Tibial nerve (tissue), 3 donors: ENCODE measurements around the gene KIF3A.

Experiments
- CTCF ChIP-seq, 5 experiments: fragments of 200-600 bp in 3 of 5; fragments of 450-650 bp in 2 of 5; sonication (generic) in 3 of 5; IDR thresholded peaks; one replicate each; pipeline ENCODE4 v1.5.1; 2016 to 2019; ENCODE audit warnings: antibody characterized with exemption in 5 of 5, mild to moderate bottlenecking in 3 of 5, moderate library complexity in 2 of 5
- POLR2A ChIP-seq, 2 donors: fragments of 450-650 bp; IDR thresholded peaks; one replicate each; pipeline ENCODE4 v1.6.1; 2017; ENCODE audit warnings: antibody characterized with exemption in 2 of 2, mild to moderate bottlenecking in 2 of 2, moderate library complexity in 2 of 2

DNA sequence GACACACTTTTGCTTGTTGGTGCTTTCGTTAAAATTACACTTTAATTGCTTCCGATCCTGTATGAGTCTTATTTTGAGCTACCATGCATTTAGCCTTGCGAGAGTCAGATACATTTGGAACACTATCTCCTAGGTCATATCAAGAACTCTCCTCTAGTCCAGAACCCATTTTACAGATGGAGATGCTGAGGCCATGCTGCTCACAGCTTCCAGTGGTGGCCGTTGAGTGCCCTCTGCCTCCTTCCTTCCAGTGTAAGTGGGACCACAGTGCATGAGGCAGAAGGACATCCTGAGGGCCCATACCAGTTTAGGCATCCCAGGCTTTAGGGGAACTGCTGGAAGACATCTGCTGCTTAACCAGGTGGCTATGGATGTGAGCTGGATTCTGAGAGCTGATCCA is 16.8 kb upstream of the KIF3A start:
- TF ChIP-seq POLR2A (IDR thresholded peaks at IDR 0.05) (no peak), CTCF (IDR thresholded peaks at IDR 0.05) (no peak)
